ENCODE data around the gene GMEB2.
A peak's percentile ranks its signal among the peaks of the same experiment; 100 is the strongest.

GMEB2 gene

DNA sequence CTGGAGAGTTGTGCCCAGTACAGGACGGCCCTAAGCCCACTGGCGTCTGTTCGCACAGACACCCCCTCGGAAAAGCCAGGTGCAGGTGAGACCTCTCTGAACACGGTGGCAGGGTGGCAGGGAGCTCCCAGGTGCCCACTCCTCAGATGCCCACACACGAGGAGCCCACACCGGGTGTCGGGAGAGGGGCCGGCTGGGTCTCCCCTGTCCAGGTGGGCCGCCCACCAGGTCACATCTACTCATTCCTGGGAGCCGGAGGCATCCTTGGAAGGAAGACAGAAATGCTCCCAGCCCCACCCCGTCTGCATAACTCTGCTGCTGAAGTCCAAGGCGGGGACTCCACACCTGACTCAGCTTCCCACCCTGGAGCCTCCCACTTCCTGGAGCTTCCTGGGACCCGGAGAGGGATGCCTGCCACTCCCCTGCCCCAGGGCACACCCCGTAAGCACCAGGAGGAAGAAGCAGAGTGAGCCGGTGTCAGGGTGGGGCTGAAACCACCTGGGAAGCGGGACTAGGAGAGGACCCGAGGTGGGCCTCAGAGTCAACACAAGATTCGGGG is 81.9 kb downstream of the GMEB2 start:
- DNase-seq (ENCODE audit: low spot score) = no peak

DNA sequence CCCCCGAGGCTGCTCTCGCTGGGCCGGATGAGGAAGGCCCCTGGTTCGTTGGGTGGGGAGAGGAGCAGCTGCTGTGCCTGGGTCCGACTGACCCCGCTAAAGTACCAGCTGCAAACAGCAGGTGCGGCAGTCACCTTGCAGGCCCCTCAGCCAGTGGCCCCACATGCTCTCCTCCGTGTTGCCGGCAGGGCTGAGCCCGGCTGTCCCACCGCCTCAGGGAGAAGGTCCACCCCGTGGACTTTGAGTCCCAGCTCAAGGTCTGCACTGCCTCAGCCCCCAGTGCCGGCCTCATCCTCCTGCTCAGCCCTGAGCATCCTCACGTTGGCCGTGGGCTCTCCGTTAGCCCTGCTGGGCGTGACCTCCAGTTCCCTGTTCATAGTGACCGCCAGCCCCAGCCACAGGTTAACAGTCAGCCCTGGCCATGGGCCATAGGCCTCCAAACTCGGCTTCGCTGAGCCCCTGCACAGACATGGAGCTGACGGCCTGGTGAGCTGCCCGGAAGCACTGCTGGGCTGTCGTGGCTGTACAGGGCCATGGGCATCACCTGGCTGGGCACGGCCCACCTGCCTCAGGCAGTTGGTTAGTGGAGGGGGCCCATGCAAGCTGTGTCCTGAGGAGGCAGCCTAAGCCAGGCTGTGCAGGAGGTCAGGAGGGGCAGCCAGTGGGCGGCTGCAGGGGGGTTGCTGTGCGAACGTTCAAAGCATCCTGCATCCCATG is 82.5 kb downstream of the GMEB2 start:
- DNase-seq (ENCODE audit: low spot score) = no peak

DNA sequence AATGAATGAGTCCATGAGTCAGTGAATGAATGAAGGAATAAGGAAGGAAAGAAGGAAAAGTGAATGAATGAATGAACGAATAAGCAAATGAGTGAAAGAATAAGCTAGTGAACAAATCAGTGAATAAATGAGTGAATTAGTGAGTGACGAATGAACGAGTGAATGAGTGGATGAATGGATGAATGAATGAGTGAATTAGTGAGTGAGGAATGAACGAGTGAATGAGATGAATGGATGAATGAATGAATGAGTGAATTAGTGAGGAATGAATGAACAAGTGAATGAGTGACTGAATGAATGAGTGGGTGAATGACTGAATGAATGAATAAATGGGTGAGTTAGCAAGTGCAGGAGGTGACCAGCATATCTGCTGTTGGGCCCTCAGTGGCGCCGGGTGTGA is 83.2 kb downstream of the GMEB2 start:
- no peak for DNase-seq (ENCODE audit: low spot score)

DNA sequence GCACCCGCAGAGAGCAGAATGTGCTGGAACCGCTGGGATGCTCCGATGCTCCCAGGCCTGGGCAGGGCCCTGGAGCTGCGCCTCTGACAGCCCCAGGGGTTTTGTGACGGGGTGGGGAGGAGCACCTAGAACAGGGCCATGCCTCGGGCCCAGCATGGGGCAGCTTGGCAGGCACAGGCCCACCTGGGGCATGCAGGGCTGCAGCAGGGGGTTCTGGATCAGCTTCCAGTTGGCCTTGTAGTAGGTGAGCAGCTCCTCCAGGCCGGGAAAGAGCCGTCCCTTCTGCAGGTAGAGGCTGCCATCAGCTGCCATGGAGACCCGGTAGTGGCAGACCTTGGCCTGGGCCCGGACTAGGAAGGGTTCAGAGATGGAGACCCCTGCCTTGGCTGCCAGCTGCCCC is 83.8 kb downstream of the GMEB2 start:
- no peak for DNase-seq (ENCODE audit: low spot score)

DNA sequence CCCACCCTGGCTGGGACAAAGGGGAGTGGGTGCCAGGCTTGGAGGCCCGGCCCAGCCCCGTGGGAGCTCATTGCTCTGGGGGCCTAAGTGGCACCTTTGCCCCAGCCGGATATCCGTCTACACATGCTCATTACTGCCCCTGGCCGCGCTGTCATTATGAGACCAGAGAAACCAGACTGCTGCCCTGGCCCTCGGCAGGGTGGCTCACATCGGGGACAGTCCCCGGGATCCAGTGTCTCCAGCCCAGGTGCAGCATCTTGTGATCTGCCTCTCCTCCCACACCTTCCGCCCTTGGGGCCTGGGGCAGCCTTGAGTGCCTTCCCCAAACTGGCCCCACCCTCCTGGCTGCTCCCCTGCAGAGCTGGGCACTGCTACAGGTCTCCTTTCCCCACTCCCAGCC is 84.2 kb downstream of the GMEB2 start:
- no peak for DNase-seq (ENCODE audit: low spot score)

DNA sequence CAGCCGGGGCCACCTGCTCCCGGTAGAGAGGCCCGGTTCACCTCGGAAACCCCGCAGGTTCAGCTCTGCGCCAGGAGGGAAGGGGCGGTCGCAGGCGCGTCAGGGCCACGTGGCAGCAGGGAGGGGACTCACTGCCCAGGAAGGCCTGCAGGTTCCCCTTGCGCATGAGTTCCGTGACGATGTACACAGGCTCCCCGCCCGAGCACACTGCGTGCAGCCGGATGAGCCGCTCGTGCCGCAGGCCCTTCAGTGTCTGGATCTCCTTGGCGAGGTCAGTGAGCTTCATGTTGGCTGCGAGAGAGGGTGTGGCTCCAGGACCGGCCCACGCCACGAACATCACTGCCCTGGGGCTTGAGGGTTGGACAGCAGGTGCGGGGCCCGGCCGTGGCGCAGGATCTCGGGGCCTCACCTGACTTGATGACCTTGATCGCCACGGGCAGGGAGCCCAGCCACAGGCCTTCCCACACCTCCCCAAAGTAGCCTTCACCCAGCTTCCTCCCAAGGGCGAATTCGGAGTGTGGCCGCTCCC is 84.8 kb downstream of the GMEB2 start:
- no peak for DNase-seq (ENCODE audit: low spot score)

DNA sequence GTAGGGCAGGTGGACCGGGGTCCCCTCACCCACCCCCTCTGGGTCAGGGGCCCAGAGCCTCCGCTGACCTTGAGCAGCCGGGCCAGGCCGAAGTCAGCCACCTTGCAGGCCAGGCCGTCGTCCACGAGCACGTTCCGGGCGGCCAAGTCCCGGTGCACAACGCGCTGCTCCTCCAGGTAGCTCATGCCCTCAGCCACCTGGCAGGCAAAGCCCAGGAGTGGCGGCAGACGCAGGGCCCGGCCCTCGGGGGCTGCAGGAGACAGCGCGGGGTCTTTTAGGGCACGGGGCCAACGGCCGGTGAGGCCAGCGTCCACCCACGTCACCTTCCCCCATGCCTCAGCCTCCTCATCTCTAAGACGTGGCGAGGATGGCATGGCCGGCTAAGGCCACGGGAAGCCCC is 85.5 kb downstream of the GMEB2 start:
- DNase-seq (ENCODE audit: low spot score) = no peak

DNA sequence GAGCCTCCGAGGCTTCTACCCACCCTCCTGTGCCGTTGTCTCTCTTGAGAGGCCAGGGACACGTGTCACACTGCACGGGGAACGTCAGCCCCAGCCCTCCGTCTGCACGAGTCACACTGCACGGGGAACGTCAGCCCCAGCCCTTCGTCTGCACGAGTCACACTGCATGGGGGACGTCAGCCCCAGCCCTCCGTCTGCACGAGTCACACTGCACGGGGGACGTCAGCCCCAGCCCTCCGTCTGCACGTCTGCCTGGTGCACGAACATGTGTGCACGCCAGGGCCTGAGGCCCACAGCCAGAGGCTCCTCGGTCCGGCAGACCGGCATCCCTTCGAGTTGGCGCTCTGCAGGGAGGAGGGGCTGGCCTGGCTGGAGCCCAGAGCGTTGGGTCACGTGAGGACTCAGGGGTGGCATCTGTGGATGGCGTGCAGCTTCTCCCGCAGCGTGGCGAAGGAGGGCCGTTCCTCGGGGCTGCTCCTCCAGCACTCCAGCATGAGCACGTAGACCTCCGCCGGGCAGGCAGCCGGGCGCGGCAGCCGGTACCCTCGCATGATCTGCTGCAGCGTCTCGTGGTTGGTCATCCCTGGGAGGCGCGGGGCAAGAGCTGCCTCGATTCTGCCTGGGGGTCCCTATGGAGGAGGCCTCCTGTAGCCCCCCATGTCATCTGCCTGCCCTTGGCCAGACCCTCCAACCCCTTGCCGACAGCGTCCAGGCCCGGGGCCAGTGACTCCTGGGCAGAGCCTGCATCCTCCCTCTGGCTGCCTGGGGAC is 86.3 kb downstream of the GMEB2 start:
- no peak for DNase-seq (ENCODE audit: low spot score)

DNA sequence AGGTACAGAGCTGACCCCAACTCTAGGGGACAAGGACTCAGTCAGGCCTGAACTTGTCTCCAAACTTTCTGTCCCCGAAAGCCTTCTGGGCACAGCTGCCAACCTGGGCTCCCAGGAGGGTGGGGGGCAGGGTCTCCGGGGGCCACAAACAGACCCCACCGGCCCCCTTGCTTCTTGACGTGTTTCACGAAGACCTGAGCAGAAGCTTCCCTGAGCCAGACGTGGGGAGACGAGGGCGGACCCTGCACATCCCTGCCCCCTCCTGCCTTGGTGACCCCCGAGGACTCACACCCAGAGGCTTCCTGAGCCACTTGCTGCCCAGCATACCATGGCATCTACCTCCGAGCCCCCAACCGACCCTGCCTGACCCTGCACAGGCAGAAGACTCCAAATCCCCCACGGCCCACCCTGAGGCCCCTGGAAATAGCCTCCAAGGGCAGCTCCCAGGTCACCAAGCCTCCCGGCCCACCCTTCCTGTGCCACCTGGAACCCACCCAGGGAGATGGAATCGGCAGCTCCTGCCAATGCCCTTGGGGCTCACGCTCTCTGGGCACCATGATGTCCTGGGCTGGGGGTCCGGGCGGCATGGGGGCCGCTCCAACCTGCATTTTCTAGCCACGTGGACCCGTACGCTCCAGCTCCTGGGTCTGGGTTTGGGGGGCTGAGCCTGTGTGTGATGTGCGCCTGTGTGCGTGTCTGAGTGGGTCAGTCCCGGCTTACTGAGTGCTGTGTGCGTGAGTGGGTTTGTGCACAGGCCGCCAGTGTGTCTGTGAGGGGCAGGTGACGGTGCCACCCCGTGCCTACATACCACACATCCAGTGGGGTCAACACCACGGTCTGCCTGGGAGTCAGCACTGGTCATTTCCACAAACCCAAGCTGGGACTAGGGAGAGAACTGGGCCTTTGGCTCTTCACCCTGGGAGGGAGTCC is 87.2 kb downstream of the GMEB2 start:
- no peak for DNase-seq (ENCODE audit: low spot score)

DNA sequence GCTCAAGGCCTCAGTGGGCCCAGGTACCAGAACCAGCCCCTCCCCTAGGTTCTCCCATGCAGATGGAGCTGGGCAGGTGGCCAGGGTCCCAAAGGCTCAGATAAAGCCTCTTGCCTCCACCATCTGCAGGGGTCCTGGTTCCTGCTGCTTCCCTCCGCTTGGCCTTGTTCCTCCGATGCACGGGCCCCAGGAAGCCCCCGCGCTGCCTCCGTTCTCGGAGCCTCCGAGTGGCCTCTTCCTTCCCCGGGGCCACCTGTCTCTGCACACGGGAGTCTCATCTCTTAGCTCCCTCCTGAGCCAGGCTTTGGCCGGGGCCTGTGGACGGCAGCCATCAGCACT is 87.8 kb downstream of the GMEB2 start:
- DNase-seq (ENCODE audit: low spot score) = no peak

DNA sequence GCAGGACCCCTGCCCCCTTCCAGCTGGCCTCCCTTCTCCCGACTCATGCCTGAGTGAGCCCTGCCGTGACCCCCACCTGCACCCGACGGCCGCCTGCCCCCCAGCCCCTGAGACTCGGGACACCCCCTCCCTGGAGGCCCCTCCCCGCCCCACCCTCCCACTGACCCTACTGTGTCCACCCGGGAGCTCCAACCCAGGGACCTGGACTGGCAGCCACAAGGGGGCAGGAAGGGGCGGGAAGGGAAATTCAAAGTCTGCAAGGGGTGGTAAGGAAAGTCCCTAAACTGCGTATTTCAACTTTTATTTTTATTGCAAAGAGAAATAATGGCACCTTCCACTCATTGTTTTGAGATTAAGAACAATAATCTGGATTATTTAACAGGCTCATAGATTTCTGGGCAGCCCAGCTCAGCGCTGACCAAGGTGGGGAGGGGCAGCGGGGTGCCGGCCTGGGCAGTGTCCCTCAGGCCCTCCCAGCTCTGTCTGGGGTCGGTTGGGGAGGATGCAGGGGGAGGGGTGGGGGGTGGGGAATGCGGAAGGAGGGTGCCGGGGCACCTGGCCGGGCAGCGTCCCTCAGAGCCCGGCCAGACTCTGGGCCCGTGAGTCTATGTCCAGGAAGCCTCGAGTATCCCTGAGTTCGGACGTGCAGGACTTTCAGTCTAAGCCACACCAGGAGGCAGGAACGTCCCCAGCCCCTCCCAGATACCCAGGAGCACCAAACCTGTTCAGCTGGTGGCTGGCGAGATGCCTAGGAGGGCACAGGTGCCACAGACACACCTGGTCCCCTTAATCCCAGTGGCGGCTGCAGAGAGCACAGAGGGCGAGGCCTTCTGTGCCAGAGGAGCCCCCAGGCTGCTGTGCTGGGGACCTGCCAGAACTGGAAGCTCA is 88.5 kb downstream of the GMEB2 start:
- peak; percentile 54 for DNase-seq (ENCODE audit: low spot score)
